NCI-H526 treated with DMSO at 0.1 percent for 48 hours (cell line): ENCODE data around the gene ETV6.

Experiments used
- DNase-seq: peaks from one replicate; lab custom pipeline; 2025; lab: John Stamatoyannopoulos, UW

Gene ETV6

DNA sequence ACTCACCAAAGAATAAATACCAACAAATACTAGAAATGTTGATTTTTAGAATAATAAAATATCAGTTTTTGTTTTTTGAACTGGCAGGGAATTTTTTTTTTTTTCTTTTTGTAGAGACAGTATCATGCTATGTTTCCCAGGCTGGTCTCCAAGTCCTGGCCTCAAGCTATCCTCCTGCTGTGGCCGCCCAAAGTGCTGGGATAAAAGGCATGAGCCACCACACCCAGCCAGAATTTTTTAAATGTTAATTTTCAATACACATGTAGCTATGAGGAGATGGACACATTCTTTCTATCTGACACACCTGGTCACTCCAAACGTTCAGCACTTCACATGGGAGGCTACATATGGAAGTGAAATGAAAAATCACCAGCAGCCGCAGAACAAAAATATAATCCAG lies 126.8 kb downstream of the ETV6 start:
- no peak for DNase-seq

DNA sequence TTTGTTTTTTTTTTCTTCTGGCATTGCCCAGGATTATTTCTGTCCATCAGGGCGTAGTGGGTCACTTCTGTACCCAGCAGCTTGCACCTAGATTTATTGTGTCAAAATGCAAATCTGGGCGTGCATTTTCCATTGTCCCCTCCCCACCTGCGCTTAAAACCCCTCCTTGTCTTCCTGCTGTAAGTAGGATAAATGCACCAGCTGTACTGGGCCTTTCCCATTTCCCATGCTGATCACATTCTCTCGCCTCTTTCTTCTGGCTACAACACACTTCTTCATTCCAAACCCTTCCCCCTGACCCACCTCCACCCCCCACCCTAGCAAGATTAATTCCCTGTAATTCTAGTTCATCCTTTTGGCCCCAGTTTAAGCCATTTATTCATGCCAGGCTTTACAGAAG lies 128.0 kb downstream of the ETV6 start:
- peak; percentile 66 for DNase-seq

DNA sequence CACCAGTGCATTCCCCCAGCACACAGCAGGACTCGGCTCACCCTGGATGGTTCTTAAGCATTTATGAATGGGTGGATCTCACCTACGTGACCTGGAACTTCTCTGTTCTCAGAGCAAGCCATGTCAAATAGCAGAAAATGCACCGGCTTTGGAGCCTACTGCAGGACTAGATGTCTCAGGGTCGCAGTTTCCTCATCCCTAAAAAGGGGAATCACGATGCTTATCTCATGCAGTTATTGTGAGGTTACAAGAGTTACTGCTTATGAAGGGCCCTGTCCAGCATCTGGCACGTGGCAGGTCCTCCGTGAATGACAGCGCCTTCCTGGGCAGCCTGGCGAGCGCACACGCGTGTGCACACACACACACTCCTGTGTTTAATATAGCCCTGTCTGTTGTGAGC lies 128.5 kb downstream of the ETV6 start:
- DNase-seq: no peak

DNA sequence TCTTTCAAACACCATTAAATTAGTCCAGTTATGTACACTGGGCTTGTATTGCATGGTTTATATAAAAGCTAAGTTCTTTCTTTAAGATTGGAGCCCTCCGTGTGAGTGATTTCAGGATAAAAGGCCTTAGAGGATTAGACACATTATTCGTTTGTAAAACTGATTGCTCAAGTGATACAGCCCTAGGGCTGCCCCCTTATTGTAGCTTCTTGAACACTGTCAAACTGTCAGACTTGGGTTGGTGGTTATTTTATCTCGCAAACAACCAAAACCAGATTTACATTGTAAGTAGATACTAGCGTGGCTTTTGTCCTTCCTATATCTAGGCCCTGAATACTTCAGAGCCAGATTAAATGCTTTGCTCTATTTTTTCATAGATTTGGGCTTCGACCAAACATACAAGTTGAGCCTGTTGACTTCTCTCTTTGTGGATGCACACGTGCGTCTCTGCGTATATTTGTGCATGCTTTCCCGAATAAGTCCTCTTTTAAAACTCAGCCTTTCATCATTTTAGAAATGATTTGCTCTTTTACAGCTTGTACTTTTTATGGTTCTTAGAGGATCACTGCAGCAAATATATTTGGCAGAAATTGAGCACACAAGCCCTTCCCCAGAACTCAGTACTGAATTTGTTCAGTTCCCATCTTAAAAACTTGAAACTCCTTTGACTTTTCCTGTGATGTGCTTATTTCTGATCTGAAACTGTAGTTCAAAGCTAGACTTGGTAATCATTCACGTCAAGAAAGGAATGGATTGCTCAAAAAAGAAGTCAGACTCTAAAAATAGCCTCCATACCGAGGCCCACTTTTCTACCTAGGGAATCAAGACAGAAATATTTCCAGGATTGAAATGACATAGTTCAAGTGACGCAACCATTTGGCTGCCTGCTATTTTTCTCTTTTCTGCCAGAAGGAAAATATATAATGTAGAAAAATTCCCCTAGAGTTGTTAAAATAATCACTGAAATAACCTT lies 129.5 kb downstream of the ETV6 start:
- no peak for DNase-seq

DNA sequence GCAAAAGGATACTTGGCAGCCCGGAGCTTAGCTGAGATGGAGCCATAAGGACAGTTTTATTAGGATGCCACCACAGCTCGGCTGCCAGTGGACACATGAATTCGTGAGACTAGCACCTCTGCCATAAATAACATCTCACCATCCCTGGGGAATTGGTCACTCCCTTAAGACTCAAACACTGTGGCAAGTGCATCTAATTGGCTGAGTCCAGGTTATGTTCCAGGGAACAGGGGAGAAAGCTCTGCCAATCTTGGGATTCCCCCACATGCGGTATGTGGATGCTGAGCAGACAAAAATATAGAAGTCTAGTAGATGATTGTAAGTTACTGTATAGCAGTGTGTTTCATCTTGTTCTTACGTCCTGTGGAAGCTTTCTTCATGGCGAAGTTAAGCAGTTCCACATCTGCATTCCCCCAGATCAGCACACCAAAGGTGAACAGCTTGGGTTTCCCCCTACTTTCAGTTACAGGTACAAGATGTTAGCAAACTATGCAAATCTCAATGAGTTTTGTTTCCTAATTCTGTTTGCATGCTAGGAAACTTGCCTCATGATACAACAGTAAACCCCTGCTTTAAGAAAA lies 131.1 kb downstream of the ETV6 start:
- DNase-seq: no peak

DNA sequence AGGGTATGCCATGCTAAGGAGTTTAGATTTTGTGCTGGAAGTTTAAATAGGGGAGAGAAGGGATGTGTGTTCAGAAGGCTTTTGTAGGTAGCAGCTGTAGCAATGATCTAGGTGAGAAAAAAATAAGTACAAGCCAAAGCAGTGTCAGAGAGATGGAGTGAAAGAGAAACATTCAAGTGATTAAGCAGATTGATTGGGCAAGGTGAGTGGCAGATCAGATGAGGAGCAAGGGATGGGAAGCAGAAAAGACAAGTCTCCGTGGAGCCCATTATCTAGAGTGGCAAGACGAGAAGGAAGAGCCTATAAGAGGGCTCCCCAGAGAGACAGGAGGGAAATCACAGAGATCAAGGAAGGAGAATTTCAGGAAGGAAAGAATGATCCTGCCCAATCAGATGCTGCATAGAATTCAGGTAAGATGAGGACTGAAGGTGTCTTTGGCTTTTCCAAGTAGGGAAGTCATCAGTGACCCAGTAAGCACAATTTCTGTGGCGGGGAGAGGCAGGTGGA lies 133.5 kb downstream of the ETV6 start:
- DNase-seq: no peak

DNA sequence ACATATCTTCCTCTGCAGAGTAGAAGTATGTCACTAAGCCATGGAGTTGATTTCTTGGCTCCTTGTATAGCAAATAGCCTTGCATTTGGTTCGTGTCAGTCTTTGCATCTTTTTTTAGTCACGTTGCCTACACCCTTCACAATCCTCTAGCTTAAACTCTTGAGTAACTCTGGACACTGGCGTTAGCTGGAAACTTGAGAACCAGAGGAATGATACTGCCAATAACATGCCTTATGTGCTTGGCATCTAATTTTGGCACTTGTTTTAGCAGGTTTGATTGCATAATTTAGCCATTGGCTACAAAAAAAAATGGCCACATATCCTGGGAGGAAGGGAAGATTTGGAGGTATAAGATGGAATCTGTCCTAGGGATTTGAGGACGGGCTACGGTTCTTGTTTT lies 136.2 kb downstream of the ETV6 start:
- no peak for DNase-seq

DNA sequence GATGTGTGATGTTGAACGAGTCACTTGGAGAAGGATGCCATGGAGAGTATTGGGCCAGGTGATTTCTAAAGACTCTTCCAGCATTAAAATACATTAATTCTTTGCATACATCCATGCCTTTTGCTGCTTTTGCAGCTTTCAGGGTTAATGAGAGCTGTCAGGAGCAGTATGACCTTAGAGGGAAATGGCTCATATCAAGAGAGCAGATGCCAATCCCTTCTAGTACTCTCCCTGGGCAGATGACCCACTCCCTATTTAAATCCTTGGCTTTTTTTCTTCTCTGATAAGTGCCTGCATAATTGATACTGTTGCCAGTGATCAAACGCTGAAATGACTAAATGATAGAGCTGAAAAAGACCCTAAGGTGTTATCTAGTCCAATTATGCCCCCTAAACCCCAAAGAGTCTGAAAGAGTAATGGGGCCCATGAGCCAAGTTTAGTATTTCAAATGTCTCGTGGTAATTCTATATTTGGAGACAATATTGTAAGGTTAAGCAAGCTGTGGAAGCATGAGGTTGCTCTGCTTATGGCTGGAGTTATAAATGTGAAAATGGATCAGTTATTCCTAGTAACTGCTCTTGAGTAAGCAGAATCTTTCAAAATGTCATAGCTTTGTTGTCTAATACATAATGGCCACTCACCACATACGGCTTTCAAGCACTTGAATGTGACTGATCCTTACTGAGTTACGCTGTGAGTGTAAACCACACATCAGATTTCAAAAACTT lies 137.3 kb downstream of the ETV6 start:
- DNase-seq: no peak

DNA sequence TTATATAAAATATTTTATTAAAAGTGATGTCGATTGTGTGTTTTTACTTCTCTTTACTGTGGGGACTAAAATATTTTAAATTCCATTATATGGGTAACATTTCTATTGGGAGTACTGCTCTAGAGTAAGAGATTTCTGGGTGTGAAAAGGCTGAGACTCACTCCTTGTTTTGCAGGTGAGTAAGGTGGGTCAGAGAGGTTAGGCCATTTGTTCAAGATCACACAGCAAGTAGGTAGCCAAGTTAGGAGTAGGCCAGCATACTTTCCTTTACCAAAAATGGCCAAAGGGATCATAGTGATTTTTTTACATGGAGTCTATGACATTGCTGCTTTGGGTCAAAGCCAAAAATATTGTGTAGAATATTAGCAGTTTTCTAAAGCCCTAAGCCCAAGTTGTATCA lies 138.0 kb downstream of the ETV6 start:
- no peak for DNase-seq

DNA sequence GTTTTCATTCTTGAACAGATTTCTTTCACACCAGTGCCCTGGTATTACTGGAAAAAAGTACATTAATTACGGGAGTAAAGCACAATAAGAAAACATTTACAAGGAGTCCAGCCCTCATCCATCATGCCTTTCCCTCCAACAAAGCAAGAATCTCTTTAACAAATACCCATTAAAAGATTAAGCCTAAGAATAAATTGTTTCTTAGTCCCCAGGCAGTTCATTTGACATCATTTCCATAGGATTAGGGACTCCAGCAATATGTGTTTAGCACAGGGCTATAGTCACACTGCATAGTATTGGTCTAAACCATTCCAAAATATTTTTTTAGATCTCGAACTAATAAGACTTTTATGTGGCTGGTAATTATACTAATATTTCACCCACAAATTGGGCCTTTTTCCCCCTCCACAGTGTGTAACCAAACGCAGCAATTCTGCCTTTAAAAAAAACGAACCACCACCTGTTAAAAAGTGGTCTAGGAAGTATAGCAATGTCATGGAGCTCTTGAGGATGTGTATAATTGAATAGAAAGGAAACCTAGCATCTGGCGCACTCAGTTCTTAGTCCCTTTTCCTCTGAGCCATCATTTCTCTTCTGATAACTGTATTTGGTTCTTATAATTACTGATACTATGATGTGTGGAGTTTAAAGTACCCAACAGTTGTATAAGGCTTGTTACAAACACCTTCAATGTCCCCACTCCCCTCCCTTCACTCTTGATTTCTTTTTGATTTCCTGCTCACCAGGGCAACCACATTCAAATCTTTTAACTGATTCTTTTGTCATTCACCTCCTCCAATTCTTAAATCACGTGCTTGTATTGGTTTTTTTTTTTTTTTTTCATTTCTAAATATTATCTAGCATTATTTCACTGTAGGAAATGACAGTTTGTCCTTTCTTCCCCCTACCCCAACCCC lies 138.7 kb downstream of the ETV6 start:
- peak; percentile 58 for DNase-seq

DNA sequence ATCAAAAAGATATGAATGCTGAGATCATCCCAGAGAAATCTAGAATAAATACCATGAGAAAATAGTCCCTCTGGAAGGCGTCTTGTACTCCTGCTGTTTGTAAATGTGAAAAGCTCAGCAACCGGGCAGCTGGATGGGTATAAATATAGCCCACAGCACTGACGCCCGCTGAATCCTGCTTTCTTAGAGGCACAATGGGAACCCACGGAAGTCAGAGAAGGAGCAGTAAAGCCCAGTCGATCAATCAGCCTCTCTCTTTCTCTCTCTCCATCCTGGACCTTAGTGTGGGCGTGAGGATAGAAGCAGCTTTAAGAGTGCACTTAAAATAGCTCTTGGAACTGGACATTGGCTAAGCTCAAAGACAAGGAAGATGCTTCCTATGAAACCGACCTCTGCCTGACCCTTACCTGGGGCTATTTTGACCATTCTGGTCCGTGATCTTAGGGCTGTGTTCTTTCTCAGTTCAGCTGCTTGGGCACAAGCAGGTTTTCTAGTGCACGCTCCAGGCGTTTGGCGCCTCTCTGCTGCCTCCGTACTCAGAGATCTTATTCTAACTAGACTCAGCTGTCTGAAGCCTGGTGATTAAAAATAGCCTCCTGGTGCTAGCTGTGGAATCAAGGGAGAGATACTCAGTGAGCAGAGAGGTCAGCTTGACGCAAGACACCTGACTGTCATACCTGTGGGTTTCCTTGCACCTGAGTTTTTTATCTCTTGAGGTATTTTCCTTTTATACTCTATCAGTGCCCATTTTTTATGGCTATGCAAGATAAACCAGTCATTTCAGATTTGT lies 144.6 kb downstream of the ETV6 start:
- no peak for DNase-seq

DNA sequence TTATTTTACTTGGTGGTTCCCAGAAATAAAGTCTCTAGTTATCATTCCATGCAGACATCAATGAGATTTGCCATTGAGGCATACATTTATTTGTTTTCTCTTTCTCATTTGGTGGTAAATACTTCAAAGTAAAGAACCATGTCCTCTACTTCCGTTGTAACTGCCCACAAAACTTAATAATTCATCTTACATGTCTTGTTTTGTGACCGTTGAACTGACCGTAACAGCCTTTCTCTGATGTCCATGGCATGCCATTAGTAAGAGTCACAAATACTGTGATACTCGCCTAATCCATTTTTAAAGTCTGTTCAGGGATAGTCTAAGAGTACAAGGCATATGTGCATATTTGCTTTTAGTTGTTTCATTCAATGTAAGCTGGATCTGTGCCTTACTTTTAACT lies 145.3 kb downstream of the ETV6 start:
- no peak for DNase-seq

DNA sequence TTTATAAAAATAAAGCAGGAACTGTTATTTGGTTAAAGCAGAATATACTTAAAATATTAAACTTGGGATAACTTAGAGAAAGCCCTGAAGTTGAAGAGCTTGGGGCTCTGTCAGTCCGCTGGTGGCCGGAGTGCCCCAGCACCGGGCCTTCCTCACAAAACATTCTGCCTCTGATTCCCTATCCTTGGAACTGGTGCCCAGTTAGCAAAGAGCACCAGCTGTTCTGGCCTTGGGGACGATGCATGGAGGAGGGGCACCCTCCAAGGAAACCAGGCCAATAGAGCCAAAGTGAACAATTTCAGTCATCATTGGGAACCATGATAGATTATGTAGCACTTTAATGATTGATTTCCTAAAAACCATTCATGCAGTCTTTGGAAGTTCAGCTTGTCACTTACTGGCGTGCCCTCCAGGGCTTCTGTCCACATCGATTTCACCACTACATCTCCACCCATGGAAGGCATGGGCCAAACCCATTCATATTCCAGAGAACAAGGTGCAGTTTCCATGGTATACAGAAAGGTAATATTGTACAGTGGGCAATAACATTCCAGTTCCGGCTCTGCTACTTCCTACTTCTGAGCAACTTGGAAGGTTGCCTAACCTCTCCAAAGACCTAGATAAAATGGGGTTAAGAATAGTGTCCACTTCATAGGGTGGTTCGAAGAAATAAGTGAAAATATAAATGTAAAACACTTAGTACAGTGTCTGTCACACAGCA lies 145.9 kb downstream of the ETV6 start:
- DNase-seq: no peak

DNA sequence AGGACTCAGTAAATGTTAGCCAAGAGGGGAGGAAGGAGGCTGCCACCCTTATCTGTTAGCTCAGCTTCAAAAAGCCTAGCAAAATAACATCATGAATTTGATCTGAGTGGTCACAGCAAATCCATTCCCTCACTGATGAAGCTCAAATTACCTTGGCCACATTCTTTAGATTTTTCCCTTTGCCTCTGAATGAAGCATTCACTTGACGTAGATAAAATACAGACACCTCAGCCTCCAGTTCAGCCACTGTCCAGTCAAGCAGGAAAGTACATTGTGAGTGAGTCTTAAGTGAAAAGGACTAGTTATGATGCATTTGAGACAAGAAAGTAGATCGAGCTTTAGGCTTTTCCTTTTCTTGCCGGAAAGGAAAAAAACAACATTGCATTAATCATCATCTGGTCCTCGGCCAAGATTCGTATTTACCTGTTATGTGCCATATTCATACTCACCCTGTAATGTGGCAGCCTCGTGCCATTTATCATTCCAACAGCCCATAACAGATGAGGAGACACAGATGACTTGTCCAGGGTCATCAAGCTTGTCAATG lies 146.5 kb downstream of the ETV6 start:
- no peak for DNase-seq

DNA sequence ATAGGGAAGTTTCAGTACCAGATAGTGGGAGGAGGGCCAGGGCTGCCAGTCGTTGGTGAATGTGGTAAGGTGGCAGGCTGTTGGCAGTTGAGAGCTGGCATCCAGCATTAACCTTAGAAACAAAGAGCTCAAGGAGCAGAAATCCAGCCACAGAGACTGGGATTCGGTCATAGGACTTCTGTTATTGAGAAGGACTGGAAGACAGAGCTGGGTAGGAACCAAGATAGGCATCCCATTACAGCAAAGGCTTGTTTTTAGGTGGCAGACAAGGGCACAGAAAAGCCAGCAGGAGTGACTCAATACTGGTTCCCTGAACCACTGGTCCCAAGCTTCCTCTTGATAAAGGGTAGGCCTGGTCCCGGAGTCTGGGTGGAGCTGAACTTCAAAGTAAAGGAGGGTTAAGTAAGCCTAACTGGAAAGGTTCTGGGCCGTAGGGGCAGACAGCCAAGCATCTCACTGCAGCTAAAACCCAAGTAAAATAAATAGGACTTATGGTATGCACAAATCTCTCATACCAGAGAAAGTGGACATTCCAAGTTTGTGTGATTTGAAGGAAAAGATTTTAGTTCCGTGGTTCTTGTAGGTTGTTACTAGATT lies 147.9 kb downstream of the ETV6 start:
- no peak for DNase-seq

DNA sequence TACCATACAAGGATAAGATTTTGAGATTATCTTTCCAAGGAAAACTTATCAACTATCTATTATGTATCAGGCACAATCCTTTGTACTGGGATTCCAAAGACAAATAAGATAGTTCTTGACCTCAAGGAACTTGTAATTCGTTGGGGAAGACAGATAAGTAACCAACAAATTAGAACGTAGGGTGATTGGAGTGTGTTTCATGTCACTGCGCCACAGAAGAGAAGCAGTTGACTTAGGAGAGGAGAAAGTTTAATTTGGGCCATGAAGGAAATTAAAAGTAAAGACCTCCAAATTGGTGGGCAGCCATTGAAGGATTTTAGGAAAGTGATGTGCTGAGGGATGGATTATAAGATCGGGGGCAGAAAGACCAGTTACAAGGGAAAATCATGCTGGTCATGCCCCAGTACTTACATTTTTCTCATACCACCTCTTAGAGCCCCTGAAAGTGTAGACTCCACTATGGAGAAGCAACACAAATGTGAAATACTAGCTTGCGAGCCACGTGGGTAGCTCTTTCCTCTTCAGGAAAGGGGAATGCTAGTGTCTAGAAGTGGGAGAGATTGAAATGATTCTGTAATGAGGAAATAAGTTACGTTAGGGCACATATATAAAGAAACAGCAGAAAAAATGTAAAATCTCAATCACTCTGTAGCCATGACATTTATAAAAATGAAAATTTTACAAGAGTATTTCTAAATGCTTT lies 148.7 kb downstream of the ETV6 start:
- no peak for DNase-seq

DNA sequence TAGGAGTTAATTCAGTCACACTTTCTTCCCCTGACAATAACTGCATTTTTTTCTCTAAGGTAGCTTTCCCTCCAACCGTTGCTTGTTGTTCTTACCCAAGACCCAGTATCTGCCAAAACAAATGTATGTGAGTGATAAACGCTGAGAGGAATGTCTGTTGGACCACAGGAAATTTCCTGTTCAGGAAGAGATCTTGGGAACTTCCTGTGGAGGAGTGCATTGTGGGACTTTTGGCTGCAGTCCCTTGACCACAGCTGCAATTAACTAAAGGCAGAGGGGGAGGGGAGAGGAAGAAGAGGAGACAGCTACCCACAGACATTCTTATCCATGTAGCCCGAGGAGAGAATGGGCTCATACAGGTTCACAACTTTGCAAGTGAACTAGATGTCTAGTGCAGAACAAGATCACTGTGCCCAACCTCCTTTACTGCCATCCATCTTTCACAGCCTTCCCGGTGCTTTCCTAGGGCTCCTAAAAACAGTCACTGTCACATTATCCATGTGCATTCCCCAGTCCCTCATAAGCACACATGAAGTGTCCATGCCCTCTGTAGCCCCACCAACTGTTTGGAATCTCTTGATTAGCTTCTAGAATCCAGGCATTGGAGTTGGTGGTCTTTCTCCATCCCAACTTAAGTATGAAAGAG lies 149.5 kb downstream of the ETV6 start:
- DNase-seq: no peak

DNA sequence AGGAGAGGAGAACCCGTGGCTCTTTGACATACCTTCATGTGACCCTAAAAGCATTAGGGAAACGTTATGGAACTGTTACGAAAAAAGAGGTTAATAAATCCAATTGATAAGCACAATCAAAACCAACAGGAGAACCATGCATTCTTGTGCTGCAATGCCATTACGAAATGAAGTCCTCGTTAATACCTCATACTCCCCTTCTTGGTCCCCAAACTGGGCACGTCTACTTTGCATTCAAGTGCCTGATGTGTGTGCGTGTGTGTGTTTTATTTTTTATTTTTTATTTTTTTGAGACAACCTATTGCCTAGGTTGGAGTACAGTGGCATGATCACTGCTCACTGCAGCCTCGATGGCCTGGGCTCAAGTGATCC lies 150.0 kb downstream of the ETV6 start:
- no peak for DNase-seq
